ENCODE data around the gene ELL.
A peak's percentile ranks its signal among the peaks of the same experiment; 100 is the strongest.

The ELL gene

GRCh38 chr19:18503971-18504885 lies 17.6 kb downstream of the ELL start:
- DNase-seq, result no peak

GRCh38 chr19:18503337-18503970 lies 18.4 kb downstream of the ELL start:
- no peak for DNase-seq

- DNase-seq, result peak; percentile 44
Observed at GRCh38 chr19:18502638-18503294, 19.1 kb downstream of the ELL start.

- DNase-seq, result no peak
Observed at GRCh38 chr19:18502246-18502637, 19.6 kb downstream of the ELL start.

- DNase-seq, result peak; percentile 18
Observed at GRCh38 chr19:18501832-18502231, 20.0 kb downstream of the ELL start.

GRCh38 chr19:18501351-18501750 lies 20.5 kb downstream of the ELL start:
- DNase-seq, result no peak

- DNase-seq, result no peak
Observed at GRCh38 chr19:18500799-18501198, 21.1 kb downstream of the ELL start.

- no peak for DNase-seq
Observed at GRCh38 chr19:18500376-18500775, 21.5 kb downstream of the ELL start.

- DNase-seq, result peak; percentile 35
Observed at GRCh38 chr19:18499055-18499775, 22.7 kb downstream of the ELL start.

GRCh38 chr19:18496980-18497256 lies 25.0 kb downstream of the ELL start:
- DNase-seq, result no peak

GRCh38 chr19:18496167-18496979 lies 25.5 kb downstream of the ELL start:
- peak; percentile 82 for DNase-seq

- no peak for DNase-seq
Observed at GRCh38 chr19:18495204-18495911, 26.5 kb downstream of the ELL start.

GRCh38 chr19:18494267-18494607 lies 27.6 kb downstream of the ELL start:
- DNase-seq, result no peak

GRCh38 chr19:18493440-18494266 lies 28.2 kb downstream of the ELL start:
- no peak for DNase-seq

- DNase-seq, result no peak
Observed at GRCh38 chr19:18491995-18492953, 29.6 kb downstream of the ELL start.

GRCh38 chr19:18490728-18491127 lies 31.1 kb downstream of the ELL start:
- DNase-seq, result no peak

GRCh38 chr19:18489627-18490184 lies 32.2 kb downstream of the ELL start:
- DNase-seq, result no peak

- DNase-seq, result no peak
Observed at GRCh38 chr19:18488838-18489626, 32.8 kb downstream of the ELL start.

GRCh38 chr19:18488403-18488723 lies 33.5 kb downstream of the ELL start:
- no peak for DNase-seq

Data from NCI-H2029 (cell line).